Mononuclear cell (primary cell): Measurements from ENCODE around the gene GFPT2. TPM values are rescaled to one million over a fixed set of nuclear protein-coding genes. Genes with fewer than 3 reads are reported as not detected.

Experiments used
- H3K27me3 ChIP-seq: 2 replicates; pipeline ENCODE4 v1.6.0; 2011; ENCODE audit warnings: low read length, control low read depth; ENCODE audit not compliant: insufficient read depth
- H3K4me1 ChIP-seq: 2 replicates; pipeline ENCODE4 v1.5.1; 2011; ENCODE audit warnings: mild to moderate bottlenecking, low read length, control low read depth; ENCODE audit not compliant: insufficient read depth
- H3K4me3 ChIP-seq: 2 replicates; pipeline ENCODE4 v1.5.1; 2011; ENCODE audit warnings: mild to moderate bottlenecking, low read length, moderate library complexity
- H3K9me3 ChIP-seq: 2 replicates; pipeline ENCODE4 v1.5.1; 2011; ENCODE audit warnings: low read depth, mild to moderate bottlenecking, control low read depth, low read length
- total RNA-seq: library from RNA; depleted of rRNA; stranded (reverse); fragments of >200 nt; gene quantifications from one replicate; pipeline ENCODE4 v1.2.3, GENCODE V29; 2012

The GFPT2 gene
- total RNA-seq, 1 donor: 1.7 TPM

DNA sequence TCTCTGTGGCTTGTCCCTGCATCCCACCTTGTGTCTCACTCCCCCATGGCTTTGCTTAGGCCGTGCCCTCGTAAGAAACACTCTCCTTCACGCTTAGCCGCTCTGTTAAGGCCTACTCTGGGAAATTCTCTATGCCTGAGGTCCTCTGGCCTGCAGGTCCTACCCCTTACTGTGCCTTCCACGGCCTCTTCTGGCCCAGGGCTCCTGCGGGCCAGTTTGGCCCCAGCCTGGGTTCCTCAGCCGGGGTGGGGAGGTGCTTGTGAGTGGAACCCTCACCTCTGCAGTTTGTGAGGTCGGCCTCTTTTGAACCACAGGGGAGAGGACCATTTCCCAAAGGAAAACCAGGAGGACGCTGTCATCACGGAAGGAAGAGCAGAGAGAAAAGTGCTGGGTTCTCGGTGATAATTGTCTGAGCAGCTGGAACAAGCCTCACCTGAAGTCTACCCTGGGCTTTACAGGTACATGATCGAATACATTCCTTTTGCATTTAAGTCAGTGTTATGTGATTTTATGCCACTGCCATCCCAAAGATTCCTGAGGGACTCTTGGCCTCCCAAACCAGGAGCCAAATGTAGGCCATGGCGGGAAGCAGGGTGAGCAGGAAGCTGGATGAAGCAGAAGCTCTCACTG, 28.8 kb upstream of the GFPT2 start:
- H3K9me3 ChIP-seq: no peaks in the 10 kb centered on the region
- H3K4me3 ChIP-seq: no peak overlapping the region
- no peaks in the 10 kb centered on the region for H3K4me1 ChIP-seq
- H3K27me3 ChIP-seq: no peaks in the 10 kb centered on the region

DNA sequence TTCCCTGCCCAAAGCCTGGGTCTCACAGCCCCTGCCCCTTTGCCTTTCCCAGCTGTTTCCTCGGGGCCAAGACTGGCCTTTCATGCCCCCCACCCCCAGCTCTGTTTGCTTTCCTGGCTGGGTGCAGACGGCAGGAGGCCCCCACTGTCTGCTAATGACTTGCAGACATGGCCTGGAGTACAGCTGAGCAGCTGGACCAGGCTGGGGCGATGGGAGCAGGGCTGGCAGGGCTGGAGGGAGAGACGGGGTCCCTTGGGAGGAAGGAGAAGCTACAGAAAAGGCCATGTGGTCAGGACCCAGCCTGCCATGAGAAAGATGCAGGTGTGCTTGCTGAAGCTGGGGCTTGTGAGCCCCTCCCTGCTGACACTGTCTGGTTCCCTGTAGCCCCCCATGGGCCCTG, 28.3 kb upstream of the GFPT2 start:
- Histone ChIP-seq H3K9me3 (no peaks in the 10 kb centered on the region), H3K4me1 (no peaks in the 10 kb centered on the region), H3K4me3 (no peak overlapping the region), H3K27me3 (no peaks in the 10 kb centered on the region)

DNA sequence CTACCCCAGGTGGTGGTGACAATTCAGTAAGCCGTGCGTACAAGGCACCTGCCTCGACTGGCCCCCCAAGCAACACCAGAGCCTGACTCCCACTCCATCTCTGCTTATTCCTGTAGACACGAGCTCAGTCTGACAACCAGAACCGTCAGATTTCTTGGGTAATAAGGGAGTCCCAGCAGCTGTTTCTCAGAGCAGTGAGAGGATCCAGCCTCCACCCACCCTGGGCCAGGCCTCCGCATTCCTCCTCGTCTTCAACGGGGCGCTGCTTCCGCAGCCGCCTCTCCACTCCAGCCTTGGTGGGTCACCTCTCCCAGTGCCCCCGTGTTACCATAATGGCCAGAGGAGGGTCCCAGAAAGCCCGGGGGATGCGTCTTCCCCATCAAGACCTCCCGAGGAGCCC, 27.7 kb upstream of the GFPT2 start:
- Histone ChIP-seq H3K9me3 (no peaks in the 10 kb centered on the region), H3K27me3 (no peaks in the 10 kb centered on the region), H3K4me1 (no peaks in the 10 kb centered on the region), H3K4me3 (no peak overlapping the region)

DNA sequence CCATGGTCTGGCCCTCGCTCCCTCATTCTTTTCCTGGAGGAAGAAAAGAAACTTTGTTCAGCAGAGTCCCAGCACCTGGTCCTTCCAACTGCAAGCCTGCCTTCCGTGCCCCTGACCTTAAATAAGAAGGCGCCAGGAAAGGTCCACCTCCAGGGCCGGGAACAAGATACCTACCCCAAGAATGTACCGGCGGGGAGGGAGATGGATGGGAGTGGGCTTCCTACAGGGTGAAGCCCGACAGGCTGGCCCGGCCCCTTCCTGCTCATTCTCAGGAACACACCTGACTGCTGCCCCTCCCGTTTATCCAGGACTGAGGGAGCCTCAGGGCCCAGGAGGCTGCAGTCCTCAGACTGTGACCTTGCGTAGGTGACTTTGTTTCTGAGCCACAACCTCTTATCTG, 27.3 kb upstream of the GFPT2 start:
- no peaks in the 10 kb centered on the region for H3K4me1 ChIP-seq

DNA sequence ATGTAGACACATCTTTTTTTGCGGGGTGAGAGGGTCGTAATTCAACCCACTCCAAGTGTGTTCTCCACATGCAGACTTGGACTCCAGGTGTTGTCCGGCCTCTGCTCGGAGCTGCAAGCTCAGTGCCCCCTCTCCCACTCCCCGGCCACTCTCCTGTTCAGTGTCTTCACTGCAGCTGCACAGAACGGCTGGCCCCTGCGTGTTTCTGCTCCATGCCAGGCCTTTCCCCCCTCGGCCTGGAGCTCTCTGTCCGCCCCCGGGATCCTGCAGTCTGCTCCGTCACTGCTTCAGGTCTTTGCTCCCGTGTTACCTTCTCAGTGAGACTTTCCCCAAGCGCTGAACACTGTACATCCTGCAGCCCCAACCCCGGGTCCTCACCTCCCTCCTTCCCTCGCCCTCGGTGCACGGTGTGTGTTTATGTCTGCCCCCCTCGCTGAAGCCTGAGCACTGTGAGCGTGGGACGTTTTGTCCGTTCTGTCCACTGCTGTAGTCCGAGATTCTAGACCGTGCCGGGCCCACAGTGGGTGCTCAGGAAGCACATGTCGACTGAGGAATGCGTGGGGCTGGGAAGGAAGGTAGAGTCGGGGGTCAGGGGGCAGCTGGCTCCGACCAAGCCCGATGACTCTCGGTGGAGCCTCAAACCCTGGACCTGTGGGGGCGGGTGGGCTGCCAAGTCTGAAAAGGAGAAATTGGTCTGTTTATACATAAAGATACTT, 26.4 kb upstream of the GFPT2 start:
- Histone ChIP-seq H3K9me3 (no peaks in the 10 kb centered on the region), H3K27me3 (no peaks in the 10 kb centered on the region), H3K4me1 (no peaks in the 10 kb centered on the region), H3K4me3 (no peak overlapping the region)

More for the DNA sequence above, 27.3 kb upstream of the GFPT2 start:
- Histone ChIP-seq H3K4me3 (no peak overlapping the region), H3K9me3 (no peaks in the 10 kb centered on the region), H3K27me3 (no peaks in the 10 kb centered on the region)

DNA sequence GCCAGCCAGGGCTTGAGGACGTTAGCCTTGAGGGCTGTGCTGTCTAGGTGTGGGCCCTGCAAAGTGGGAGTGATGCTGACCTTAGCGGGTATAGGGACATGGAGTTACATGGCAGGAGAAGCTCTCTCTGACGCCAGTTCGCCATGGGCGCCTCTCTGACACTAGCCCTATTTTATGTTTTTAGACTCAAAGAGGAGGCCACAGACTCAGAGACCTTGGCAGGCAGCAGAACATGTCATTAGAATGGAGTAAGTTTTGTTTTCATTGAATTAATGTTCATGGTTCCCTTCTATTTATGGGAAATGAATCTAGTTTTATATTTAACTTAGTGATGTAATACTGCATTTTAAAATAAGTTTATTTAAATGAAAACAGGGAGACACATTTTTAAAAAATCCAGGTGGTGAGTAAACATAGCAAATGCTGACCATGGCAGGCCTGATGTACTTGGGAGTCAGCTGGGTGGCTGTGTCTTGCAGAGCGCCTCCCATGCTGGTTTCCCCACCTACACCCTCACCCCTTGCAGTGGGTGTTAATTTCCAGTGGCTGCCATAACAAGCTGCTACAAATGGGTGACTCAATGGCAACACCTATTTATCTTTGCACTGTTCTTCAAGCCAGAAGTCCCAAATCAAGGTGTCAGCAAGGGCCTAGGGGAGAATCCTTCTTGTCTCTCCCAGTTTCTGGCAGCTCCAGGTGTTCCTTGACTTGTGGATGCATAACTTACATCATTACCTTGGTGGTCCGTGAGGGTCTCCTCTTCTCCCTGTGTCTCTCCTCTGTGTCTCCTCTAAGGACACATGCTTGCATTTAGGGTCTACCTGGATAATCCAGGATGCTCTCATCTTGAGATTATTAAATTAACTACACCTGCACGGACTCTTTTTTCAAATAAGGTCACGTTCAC, 25.6 kb upstream of the GFPT2 start:
- H3K9me3 ChIP-seq: no peaks in the 10 kb centered on the region
- no peaks in the 10 kb centered on the region for H3K27me3 ChIP-seq
- no peaks in the 10 kb centered on the region for H3K4me1 ChIP-seq
- H3K4me3 ChIP-seq: no peak overlapping the region

DNA sequence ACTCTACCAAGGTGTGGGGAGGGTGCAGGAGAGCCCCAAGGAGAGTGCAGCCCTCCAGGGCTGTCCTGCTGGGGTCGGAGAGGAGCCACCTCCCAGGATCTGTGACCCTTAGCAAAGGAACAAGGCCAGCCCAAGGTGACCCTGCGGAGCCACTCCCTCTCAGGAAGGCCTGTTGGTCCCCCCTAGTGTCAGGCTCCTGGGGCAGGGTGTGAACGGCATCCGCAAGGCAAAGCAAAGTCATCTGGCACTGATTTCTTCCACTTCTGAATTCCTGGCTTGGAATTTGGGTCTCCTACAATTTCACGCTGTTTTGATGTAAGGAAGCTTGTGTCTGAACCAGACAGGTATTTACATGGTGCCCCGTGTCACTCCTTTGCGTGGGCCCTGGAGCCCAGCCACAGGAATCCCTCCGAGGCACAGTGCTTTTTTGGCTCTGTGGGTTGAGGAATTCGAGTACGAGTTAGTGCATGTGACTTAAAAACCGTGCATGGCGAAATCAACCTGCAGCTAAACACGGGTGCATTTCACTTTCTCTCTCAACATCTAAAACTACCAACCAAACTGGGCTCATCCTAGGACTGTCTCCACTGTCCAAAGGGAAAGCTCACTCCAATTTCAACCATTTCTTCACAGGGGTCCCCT, 24.5 kb upstream of the GFPT2 start:
- H3K4me1 ChIP-seq: no peaks in the 10 kb centered on the region
- H3K27me3 ChIP-seq: no peaks in the 10 kb centered on the region
- H3K9me3 ChIP-seq: no peaks in the 10 kb centered on the region
- H3K4me3 ChIP-seq: no peak overlapping the region

DNA sequence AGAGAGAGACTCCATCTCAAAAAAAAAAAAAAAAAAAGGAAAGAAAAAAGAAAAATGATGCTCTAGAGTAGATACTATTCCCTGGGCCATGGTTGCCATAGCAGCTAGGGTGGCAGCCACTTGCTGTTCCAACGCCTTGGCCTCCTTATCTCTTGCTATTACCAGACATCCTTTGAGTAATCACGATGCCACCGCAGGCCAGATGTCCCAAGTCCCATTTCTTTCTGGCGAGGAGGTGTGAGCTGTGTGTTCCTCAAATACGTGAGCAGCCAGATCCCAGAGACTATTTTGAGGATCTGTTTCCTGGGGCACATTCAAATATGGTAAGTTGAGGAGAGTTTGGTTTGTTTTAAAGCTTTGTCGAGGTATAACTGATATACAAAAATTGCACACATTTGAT, 23.4 kb upstream of the GFPT2 start:
- H3K27me3 ChIP-seq: no peaks in the 10 kb centered on the region
- H3K4me1 ChIP-seq: no peaks in the 10 kb centered on the region
- no peaks in the 10 kb centered on the region for H3K9me3 ChIP-seq
- H3K4me3 ChIP-seq: no peak overlapping the region

DNA sequence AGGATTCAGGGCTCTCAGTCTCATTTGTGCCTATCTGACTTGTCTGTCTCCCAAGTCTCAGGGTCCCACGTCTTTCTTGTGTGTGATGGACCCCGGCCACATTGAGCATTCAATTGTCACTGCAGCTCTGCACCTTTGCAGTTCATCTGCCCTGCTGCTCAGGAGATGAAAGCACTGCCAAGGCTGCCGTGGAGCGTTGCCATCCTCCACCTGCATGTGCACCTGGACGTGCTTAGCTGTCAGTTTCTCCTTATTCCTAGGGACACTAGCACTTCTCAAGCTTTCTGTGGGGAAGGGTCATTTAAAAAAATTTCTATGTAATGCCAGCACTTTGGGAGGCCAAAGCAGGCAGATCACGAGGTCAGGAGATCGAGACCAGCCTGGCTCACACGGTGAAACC, 22.8 kb upstream of the GFPT2 start:
- no peak overlapping the region for H3K4me3 ChIP-seq
- H3K4me1 ChIP-seq: no peaks in the 10 kb centered on the region
- no peaks in the 10 kb centered on the region for H3K9me3 ChIP-seq
- H3K27me3 ChIP-seq: no peaks in the 10 kb centered on the region

DNA sequence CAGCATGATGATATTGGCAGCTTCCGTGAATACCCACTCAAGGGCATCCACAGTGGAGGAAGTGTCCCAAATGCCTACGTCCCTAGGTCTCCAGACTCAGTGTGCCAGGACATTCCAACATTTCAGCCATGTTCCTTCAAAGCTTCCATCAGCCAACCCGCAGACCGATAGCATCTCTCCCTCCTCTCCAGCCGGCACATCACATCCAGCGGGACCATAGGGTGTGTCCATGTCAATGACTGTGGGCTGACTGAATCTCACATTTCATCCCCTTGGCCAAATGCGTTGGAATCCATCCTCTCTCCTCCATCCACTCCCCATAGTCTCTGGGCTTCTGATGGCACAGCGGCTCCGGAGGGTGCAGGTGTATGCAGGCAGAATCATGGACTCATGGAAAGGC, 22.2 kb upstream of the GFPT2 start:
- no peaks in the 10 kb centered on the region for H3K9me3 ChIP-seq
- no peak overlapping the region for H3K4me3 ChIP-seq
- H3K27me3 ChIP-seq: no peaks in the 10 kb centered on the region
- H3K4me1 ChIP-seq: no peaks in the 10 kb centered on the region

DNA sequence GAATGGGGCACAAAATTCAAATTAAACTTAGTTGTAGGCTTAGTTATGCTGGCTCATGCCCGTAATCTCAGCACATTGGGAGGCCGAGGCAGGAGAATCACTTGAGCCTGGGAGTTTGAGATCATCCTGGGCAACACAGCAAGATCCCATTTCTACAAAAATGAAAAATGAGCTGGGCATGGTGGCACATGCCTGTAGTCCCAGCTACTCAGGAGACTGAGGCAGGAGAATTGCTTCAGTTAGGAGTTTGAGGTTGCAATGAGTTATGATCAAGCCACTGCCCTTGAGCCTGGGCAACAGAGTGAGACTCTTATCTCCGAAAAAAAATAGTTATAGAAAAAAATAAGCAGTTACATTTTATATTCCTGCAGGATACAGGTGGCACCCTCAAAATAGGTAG, 20.7 kb upstream of the GFPT2 start:
- H3K9me3 ChIP-seq: no peaks in the 10 kb centered on the region
- H3K27me3 ChIP-seq: no peaks in the 10 kb centered on the region
- H3K4me3 ChIP-seq: no peak overlapping the region
- no peaks in the 10 kb centered on the region for H3K4me1 ChIP-seq

DNA sequence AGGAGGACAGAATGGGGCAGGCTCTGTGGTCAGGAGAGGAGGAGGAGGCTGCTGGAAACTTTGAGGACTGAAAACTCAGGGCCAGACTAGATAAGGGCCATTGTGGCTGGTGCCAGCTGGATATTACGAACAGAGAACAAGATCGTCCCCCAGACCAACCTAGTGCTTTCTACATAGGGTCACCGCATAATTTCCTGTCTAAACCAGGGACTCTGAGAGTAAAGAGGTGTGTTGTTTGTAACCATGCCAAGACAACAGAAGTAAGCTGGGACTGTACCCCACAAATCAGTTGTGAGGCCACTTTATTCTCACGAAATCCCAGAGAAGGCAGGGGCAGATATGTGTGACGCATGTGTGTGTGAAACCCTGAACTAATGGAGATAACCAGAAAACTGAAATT, 20.3 kb upstream of the GFPT2 start:
- Histone ChIP-seq H3K27me3 (no peaks in the 10 kb centered on the region), H3K9me3 (no peaks in the 10 kb centered on the region), H3K4me1 (no peaks in the 10 kb centered on the region), H3K4me3 (no peak overlapping the region)

DNA sequence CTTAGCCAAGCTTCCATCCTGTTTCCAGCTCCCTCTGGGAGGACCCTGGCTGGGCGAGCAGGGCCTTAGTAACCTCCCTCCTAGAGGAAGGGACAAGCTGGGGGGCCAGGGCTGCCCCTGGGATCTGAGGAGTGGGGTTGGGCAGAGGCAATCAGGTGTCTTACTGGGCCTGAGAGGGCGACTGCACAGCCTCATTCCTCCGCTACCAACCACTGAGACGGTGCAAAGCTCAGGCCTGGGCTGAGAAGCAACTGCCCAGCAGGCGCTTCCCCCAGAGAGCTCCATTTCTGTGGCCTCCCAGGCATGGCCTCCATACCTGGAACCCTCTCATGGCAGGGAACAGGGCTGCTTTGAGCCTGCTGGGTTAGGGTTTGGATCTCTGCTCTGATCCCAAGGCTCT, 18.8 kb upstream of the GFPT2 start:
- H3K9me3 ChIP-seq: no peaks in the 10 kb centered on the region

DNA sequence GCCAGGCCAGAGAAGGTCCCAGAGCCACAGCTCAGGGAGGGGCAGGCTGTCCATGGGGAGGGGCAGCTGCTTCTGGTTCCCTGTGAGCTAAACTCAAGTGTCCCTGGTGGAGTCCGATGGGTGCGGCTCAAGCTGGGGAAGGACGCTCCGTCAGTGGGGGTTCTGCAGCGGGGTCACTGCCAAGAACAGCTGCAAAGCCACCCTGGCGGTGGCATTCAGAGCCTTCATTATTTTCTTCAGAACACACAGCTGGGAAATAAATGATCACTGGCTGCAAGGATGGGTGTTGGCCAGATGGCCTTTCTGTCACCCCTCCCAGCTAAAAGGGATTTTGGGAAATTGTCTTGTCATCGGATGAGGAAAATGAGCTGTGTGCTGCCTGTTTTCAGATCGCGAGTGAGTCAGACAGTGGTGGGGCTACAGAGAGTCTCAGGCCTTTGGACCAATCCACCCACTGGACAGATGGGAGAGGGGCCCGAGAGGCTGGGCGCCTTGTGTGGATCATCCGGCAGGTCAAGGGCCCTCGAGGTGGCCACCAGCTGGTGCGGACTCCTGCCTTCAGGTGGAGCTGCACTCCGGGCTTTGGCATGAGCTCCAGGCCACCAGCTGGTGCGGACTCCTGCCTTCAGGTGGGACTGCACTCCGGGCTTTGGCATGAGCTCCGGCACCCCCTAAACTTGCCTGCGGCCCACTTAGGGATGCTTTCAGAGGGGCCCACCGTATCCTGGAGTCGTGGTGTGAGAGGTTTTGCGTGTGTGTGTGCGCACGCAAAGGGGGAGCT, 17.9 kb upstream of the GFPT2 start:
- Histone ChIP-seq H3K4me3 (no peak overlapping the region), H3K9me3 (no peaks in the 10 kb centered on the region), H3K4me1 (peaks cover 3% of the 10 kb centered on the region), H3K27me3 (no peaks in the 10 kb centered on the region)

More for the DNA sequence above, 18.8 kb upstream of the GFPT2 start:
- no peaks in the 10 kb centered on the region for H3K27me3 ChIP-seq
- no peak overlapping the region for H3K4me3 ChIP-seq
- H3K4me1 ChIP-seq: peaks cover 3% of the 10 kb centered on the region
